ENCODE data around the gene CLEC4D. TPM values are rescaled to one million over a fixed set of nuclear protein-coding genes. Genes with fewer than 3 reads are reported as not detected.

Gene CLEC4D
- total RNA-seq, 1 experiment from 2014 or later, result not detected

GRCh38 chr12:8517971-8518370 lies 4.7 kb downstream of the CLEC4D start:
- DNase-seq (ENCODE audit: low read depth, low spot score), result no peak
- no peaks in the 10 kb centered on the region for H3K9me3 ChIP-seq (ENCODE audit: control insufficient read depth, insufficient read depth, low read depth, low read length)
- intact Hi-C loops (cut with micrococcal nuclease; ENCODE audit: unreplicated experiment) (no loop called here), in situ Hi-C loops (cut with HindIII; ENCODE audit: low pct_unique_long_range_greater_than_20kb, low sequenced_read_pairs) (no loop called here)
- POLR2A ChIA-PET, result no interaction called here
- TF ChIP-seq POLR2AphosphoS5 (IDR thresholded peaks at IDR 0.05; ENCODE audit: low read depth, low read length) (no peak), CTCF (IDR thresholded peaks at IDR 0.05) (no peak), SIN3A (IDR thresholded peaks at IDR 0.05; ENCODE audit: borderline replicate concordance, insufficient read depth, low read depth, low read length) (no peak), REST (IDR thresholded peaks at IDR 0.05; ENCODE audit: insufficient read depth in 1 of 2, low read depth in 2 of 2, low read length in 1 of 2) (no peak), TCF7L2 (IDR thresholded peaks at IDR 0.05; ENCODE audit: low read depth, low read length) (no peak)
- H3K4me3 ChIP-seq (ENCODE audit: low read depth in 2 of 2, low read length in 2 of 2), result no peak overlapping the region
- no TSS peak for BruUV-seq (replicated peaks)
- no peak for ATAC-seq
- no peaks in the 10 kb centered on the region for H3K36me3 ChIP-seq (ENCODE audit: control insufficient read depth, insufficient read depth, low read length)
- H3K4me1 ChIP-seq (ENCODE audit: control insufficient read depth, insufficient read depth, low read length), result no peaks in the 10 kb centered on the region
- no peaks in the 10 kb centered on the region; the same call in 1 of the 2 replicates for H3K27me3 ChIP-seq (ENCODE audit: control insufficient read depth, insufficient read depth, low read length)
- H3K27ac ChIP-seq (ENCODE audit: low read length), result no peak overlapping the region
- CTCF ChIA-PET, result no interaction called here

- Histone ChIP-seq H3K4me3 (ENCODE audit: low read depth in 2 of 2, low read length in 2 of 2) (no peak overlapping the region), H3K9me3 (ENCODE audit: control insufficient read depth, insufficient read depth, low read depth, low read length) (no peaks in the 10 kb centered on the region), H3K27me3 (ENCODE audit: control insufficient read depth, insufficient read depth, low read length) (no peaks in the 10 kb centered on the region; the same call in 1 of the 2 replicates), H3K27ac (ENCODE audit: low read length) (no peak overlapping the region), H3K36me3 (ENCODE audit: control insufficient read depth, insufficient read depth, low read length) (no peaks in the 10 kb centered on the region), H3K4me1 (ENCODE audit: control insufficient read depth, insufficient read depth, low read length) (no peaks in the 10 kb centered on the region)
- ChIA-PET POLR2A (no interaction called here), CTCF (no interaction called here)
- in situ Hi-C loops (cut with HindIII; ENCODE audit: low pct_unique_long_range_greater_than_20kb, low sequenced_read_pairs) (no loop called here), intact Hi-C loops (cut with micrococcal nuclease; ENCODE audit: unreplicated experiment) (no loop called here)
- DNase-seq (ENCODE audit: low read depth, low spot score) (no peak), ATAC-seq (no peak)
- no TSS peak for BruUV-seq (replicated peaks)
- TF ChIP-seq POLR2AphosphoS5 (IDR thresholded peaks at IDR 0.05; ENCODE audit: low read depth, low read length) (no peak), REST (IDR thresholded peaks at IDR 0.05; ENCODE audit: insufficient read depth in 1 of 2, low read depth in 2 of 2, low read length in 1 of 2) (no peak), SIN3A (IDR thresholded peaks at IDR 0.05; ENCODE audit: borderline replicate concordance, insufficient read depth, low read depth, low read length) (no peak), CTCF (IDR thresholded peaks at IDR 0.05) (no peak), TCF7L2 (IDR thresholded peaks at IDR 0.05; ENCODE audit: low read depth, low read length) (no peak)
Observed at GRCh38 chr12:8519171-8519570, 5.9 kb downstream of the CLEC4D start.

All from Panc1 (cell line).